Chondrocyte (in vitro differentiated cells): ENCODE results near the gene ZNF132. TPM values are rescaled to one million over a fixed set of nuclear protein-coding genes. Genes with fewer than 3 reads are reported as not detected.
"Not testable (repeated sequence)": the region's sequence is repeated elsewhere in the genome, so short reads cannot be mapped to it uniquely, and the experiment has no call there.

Experiments
- DNase-seq: peaks from one replicate; pipeline ENCODE4 v3.0.0; 2021; ENCODE audit warnings: mixed read lengths, low spot score
- H3K27ac Mint-ChIP-seq: one replicate; pipeline ENCODE4 v1.8.0; 2021; ENCODE audit warnings: mild to moderate bottlenecking, moderate library complexity, mixed read lengths; ENCODE audit not compliant: unreplicated experiment
- H3K27me3 Mint-ChIP-seq: 2 replicates; pipeline ENCODE4 v1.8.0; 2021; ENCODE audit warnings: low read depth, mixed read lengths
- H3K36me3 Mint-ChIP-seq: 2 replicates; pipeline ENCODE4 v1.8.0; 2021; ENCODE audit warnings: low read depth, mixed read lengths
- H3K4me1 Mint-ChIP-seq: 2 replicates; pipeline ENCODE4 v1.8.0; 2021; ENCODE audit warnings: low read depth, mild to moderate bottlenecking, mixed read lengths
- H3K4me3 Mint-ChIP-seq: one replicate; pipeline ENCODE4 v1.8.0; 2021; ENCODE audit warnings: mild to moderate bottlenecking, moderate library complexity, mixed read lengths; ENCODE audit not compliant: unreplicated experiment
- H3K9me3 Mint-ChIP-seq: 2 replicates; pipeline ENCODE4 v1.8.0; 2021; ENCODE audit warnings: low read depth, mixed read lengths
- CTCF ChIP-seq: fragments of 200-600 bp; sonication (generic); IDR thresholded peaks from 2 replicates; pipeline ENCODE4 v1.5.0; 2021; ENCODE audit warnings: antibody characterized with exemption, mild to moderate bottlenecking, moderate library complexity
- total RNA-seq: library from RNA; stranded (reverse); gene quantifications from 3 replicates; pipeline ENCODE4 v1.2.1, GENCODE V29; 2021

Gene ZNF132
- total RNA-seq, 1 donor from 2014 or later: 1.8 TPM

- Mint-ChIP-seq H3K4me3 (peak within 1 kb of the TSS; percentile 87), H3K9me3 (no peaks in the 10 kb centered on the region), H3K4me1 (peaks cover 17% of the 10 kb centered on the region), H3K36me3 (peaks cover 5% of the 10 kb centered on the region), H3K27me3 (peaks cover 6% of the 10 kb centered on the region), H3K27ac (peak within 1 kb of the TSS; percentile 63)
- TF ChIP-seq CTCF: peak; percentile 32
- DNase-seq: peak; percentile 98
These were observed 11.6 kb upstream of the ZNF132 start, which contains the start of gene ZNF324B for GRCh38 chr19:58451358-58452101. ZNF324B (plus strand) TSS chr19:58451622; CDS start chr19:58453702, 2,080 bp downstream.

- DNase-seq: no peak
- peaks cover 4% of the 10 kb centered on the region for H3K36me3 Mint-ChIP-seq
- peaks cover 17% of the 10 kb centered on the region for H3K4me1 Mint-ChIP-seq
- TF ChIP-seq CTCF: no peak
- peak overlapping the region; percentile 45 for H3K27ac Mint-ChIP-seq
- no peaks in the 10 kb centered on the region for H3K9me3 Mint-ChIP-seq
- H3K4me3 Mint-ChIP-seq: peak overlapping the region; percentile 87
- peaks cover 6% of the 10 kb centered on the region for H3K27me3 Mint-ChIP-seq
These were observed 11.0 kb upstream of the ZNF132 start for GRCh38 chr19:58450856-58451357.

GRCh38 chr19:58449980-58450379 lies 10.0 kb upstream of the ZNF132 start:
- H3K9me3 Mint-ChIP-seq, H3K36me3 Mint-ChIP-seq, H3K27ac Mint-ChIP-seq, H3K4me3 Mint-ChIP-seq, DNase-seq, H3K27me3 Mint-ChIP-seq: not testable (repeated sequence)
- peaks cover 17% of the 10 kb centered on the region for H3K4me1 Mint-ChIP-seq

GRCh38 chr19:58448860-58449259 lies 8.9 kb upstream of the ZNF132 start:
- H3K36me3 Mint-ChIP-seq, H3K9me3 Mint-ChIP-seq, H3K27ac Mint-ChIP-seq, H3K27me3 Mint-ChIP-seq, H3K4me3 Mint-ChIP-seq, DNase-seq: not testable (repeated sequence)
- peaks cover 17% of the 10 kb centered on the region for H3K4me1 Mint-ChIP-seq

- Mint-ChIP-seq H3K4me1 (peaks cover 15% of the 10 kb centered on the region), H3K9me3 (peaks cover 16% of the 10 kb centered on the region)
- H3K4me3 Mint-ChIP-seq, H3K27me3 Mint-ChIP-seq, H3K27ac Mint-ChIP-seq, H3K36me3 Mint-ChIP-seq, DNase-seq: not testable (repeated sequence)
These were observed 3.0 kb upstream of the ZNF132 start for GRCh38 chr19:58442986-58443385.

- peaks cover 28% of the 10 kb centered on the region for H3K9me3 Mint-ChIP-seq
- peaks cover 2% of the 10 kb centered on the region for H3K27me3 Mint-ChIP-seq
- peak overlapping the region; percentile 92 for H3K27ac Mint-ChIP-seq
- peaks cover 24% of the 10 kb centered on the region for H3K36me3 Mint-ChIP-seq
- TF ChIP-seq CTCF: no peak
- H3K4me1 Mint-ChIP-seq: peaks cover 15% of the 10 kb centered on the region
- DNase-seq: no peak
- H3K4me3 Mint-ChIP-seq: peak overlapping the region; percentile 80
These were observed 603 bp upstream of the ZNF132 start for GRCh38 chr19:58440556-58440955.
